ENCODE measurements around the gene APBB2.

GRCh38 chr4:40789031-40789430 lies 425.3 kb downstream of the APBB2 start:
- TF ChIP-seq, protein P1, sequence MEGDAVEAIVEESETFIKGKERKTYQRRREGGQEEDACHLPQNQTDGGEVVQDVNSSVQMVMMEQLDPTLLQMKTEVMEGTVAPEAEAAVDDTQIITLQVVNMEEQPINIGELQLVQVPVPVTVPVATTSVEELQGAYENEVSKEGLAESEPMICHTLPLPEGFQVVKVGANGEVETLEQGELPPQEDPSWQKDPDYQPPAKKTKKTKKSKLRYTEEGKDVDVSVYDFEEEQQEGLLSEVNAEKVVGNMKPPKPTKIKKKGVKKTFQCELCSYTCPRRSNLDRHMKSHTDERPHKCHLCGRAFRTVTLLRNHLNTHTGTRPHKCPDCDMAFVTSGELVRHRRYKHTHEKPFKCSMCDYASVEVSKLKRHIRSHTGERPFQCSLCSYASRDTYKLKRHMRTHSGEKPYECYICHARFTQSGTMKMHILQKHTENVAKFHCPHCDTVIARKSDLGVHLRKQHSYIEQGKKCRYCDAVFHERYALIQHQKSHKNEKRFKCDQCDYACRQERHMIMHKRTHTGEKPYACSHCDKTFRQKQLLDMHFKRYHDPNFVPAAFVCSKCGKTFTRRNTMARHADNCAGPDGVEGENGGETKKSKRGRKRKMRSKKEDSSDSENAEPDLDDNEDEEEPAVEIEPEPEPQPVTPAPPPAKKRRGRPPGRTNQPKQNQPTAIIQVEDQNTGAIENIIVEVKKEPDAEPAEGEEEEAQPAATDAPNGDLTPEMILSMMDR (IDR thresholded peaks at IDR 0.05) = no peak
- TF ChIP-seq POLR2AphosphoS5 (IDR thresholded peaks at IDR 0.05) = no peak

Data from prostate gland (tissue), 2 donors.